ENCODE results near the gene TNFRSF4.

Gene TNFRSF4

DNA sequence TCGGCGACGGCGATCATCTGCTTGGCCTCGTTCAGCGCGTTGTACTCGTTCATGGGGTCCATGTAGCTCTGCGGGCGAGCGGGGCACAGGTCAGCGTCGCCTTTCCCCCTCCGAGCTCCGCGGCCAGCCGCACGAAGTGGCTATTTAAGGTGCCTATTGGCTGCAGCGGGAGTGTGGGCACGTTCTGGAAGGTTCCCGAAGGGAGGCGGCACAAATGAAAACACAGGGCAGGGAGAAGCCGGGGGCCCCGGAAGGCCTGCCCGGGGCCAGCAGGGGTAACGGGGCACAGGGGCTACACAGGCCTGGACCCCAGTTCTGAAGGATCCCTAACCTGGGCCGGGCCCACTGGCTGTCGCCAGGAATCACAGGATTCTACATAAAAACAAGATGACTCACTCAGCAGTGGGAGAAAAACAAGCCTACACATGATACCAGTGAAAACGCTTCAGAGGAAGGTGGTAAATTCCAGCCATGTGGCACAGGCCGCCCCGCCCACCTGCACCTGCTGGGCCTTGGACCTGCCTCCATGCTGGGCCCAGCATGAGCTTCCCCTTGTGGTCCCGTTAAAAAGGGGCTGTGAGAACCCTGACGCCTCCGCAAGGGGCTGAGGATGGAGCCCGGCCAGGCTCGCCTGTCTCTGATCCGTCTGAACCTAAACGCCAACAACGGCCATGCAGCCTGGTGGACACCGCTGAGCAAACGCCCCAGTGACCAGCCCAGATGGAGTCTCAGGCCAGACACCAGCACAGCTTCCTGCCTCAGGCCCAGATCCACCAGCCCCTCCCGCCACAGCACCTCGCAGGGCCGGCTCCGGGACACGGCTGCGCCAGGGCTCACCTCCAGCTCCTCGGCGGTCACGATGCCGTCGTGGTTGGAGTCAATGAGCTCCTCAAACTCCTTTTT, 3.9 kb upstream of the TNFRSF4 start:
- no peak for DNase-seq (ENCODE audit: low read depth)

DNA sequence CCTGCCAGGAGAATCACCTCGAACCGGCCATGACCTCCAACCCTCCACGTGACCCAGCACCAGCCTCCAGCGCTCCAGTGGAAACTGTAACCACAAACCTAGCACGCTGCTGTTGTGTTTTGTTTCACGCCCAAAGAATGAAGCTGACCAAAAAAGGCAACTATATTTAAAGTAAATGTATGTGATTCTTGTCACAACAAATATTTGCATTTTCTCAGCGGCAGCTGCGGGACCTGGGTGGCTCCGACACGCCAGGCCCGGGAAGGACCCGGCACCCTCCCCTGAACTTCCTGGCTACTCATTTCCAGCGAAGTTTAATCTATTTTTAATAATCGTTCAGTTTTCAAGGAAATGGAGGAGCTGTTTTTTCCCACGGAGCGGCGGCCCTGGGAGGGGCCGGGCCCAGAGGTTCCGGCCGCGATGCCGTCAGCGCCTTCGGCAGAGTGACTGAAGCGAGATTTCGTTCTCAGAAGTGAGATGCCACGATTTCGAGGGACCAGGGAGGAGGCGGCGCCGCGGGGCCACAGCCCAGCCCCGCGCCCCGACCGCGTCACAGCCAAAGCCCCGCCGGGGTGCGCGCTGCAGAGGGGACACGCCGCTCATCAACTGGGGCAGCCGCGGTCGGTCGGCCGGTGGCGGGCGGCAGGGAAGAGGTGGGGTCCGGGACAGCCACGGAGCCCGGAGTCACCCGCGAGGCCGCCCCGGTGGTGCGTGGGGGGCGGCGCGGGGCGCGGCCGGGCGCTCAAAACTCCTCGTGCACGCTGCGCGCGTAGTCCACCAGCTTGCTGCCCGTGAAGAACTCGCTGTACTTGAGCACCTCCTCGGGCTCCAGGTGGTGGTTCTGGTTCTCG, 3.0 kb upstream of the TNFRSF4 start:
- DNase-seq (ENCODE audit: low read depth): peak; percentile 47

DNA sequence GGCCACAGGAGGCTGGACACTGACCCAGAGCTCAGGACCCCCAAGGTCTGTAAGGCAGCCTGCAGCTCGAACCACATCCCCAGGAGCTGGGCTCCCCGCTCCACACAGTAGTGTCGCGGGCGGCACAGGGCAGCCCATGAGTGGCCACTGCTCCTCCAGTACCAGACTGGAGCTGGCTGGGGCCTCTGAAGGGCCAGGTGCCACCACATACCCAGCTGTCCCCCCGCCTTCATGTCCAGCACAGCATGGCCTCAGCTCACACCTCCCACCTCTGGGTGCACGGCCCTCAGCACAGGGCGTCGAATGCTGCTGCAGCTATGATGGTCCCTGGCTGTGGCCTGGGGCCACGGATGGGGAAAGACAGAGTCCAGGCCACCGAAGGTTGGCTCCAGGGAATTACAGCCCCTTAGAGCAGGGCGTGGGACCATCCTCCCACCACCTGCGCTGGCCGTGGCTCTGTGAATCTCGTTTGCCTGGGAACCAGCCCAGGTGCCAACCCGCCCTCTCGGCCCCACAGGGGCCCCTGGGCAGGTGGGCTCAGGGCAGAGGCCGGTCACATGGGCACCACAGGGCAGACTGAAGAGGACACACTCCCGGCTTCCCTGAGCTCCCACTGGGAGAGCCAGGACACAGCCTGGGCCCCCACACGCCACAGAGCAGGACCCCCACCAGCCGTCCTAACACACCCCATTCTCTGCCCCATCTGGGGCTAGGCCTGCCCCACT, 2.1 kb upstream of the TNFRSF4 start:
- no peak for DNase-seq (ENCODE audit: low read depth)

DNA sequence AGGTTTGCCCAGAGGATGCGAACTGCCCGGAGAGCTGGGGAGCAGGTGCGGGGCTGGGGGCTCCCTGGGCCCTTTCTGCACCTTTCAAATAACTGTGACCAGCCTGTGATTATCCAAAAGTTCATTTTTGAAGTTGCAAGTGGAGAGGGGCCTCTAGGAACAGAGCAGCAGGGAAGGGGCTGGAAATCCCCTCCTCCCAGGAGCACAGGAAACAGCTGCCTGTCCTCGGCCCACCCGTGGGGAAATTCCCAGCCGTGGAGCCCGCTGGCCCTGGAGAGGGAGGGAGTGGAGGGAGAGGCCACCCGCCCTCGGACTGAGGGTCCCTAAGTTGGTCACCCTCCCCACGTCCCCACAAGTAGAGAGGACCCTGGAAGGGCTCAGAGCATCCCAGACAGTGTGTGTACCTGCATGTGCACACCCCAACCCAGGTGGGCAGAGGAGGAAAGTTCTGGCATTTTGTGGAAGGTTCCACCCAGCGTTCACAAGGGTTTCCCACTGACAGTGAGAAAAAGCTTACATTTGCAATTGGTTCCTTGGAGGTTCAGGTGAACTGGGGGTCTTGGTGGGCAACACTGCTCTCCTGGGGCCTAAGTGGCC, 1.2 kb upstream of the TNFRSF4 start:
- DNase-seq (ENCODE audit: low read depth): no peak

DNA sequence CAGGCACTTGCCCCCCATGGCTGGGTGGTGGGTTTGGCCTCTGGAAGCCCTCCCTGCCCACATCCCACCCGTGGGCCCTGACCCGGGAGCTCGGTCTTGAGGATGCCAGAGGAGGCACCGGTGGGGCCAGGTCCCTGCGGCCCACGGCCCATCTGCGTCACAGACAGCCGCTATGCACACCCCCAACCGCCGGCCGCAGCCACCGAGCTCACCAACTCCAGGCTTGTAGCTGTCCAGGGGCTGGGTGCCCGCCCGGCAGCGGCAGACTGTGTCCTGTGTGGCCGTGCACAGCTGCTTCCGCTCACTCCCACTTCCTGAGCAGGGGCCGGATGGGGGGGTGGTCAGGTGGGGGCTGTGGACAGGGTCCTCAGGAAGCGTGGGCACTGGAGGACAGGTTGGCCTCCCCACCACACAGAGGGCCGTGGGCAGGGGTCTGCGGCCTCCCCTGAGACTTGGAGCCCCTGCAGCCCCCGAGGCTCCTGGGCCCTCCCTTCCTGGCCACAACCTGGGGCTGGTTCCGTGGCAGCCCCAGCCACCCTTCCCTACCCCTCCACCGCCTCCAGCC, 1.1 kb downstream of the TNFRSF4 start:
- DNase-seq (ENCODE audit: low read depth): no peak

DNA sequence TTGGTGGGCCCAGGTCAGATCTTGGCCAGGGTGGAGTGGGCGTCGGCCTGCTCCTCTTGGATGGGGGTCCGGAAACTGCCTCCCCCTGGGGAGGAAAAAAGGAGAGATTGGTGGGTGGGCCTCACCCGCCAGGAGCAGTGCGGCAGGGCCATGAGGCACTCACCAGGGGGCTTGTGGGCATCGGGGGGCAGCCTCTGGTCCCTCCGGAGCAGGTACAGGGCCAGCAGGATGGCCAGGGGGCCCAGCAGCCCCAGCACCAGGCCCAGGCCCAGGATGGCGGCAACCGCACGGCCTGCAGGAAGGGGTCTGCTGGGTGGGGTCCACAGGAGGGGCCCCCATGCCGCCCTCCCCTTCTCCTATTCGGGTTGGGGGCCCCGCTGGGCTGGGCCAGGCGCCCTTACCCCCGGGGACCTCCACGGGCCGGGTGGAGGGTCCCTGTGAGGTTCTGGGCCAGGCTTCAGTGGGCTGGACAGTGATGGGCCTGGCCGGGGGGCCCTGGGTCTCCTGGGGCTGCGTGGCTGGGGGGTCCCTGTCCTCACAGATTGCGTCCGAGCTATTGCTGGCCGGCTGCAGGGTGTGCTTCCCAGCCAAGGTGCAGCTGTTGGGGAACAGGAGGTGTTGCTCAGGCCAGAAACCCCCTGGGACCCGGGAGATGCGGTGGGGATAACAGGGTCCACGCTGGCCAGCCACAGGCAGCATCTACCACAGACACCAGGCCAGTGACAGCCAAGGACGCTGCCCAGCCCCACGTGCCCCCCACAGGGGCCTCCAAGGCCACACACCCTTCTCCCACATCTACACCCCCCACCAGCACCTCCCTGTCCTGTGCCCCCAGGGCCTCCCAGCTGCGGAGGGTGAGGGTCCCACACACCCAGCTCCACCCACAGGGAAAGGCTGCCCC, 2.2 kb downstream of the TNFRSF4 start:
- no peak for DNase-seq (ENCODE audit: low read depth)

DNA sequence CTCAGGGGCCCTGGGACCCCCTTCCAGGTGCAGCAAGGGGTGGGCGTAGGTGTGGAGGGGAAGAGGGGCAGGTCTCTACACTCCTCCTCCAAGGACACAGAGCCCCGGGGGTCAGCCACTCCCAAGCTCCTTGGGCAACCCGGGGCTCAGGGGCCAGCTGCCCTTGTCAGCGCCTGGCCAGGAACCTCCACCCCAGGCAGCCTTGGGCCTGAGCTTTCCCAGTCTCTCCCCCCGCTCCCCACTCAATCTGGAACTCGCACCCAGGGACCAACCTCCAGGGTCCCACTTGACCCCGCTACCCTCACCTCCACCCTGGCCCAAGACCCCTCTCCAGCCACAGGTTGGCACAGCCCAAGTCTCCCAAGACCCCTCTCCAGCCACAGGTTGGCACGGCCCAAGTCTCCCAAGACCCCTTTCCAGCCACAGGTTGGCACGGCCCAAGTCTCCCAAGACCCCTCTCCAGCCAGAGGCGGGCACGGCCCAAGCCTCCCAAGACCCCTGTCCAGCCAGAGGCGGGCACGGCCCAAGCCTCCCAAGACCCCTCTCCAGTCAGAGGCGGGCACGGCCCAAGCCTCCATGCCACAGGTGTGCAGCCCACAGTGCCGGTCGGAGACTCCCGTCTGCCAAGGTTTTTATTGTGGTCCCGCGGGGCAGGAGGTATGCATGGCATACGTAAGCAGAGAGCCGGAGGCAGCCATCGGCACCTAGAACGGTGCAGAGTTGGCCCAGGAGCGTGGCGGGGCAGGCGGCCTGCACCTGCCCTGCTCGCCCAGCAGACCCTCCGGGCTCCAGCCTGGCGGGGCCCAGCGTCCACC, 3.0 kb downstream of the TNFRSF4 start:
- no peak for DNase-seq (ENCODE audit: low read depth)

DNA sequence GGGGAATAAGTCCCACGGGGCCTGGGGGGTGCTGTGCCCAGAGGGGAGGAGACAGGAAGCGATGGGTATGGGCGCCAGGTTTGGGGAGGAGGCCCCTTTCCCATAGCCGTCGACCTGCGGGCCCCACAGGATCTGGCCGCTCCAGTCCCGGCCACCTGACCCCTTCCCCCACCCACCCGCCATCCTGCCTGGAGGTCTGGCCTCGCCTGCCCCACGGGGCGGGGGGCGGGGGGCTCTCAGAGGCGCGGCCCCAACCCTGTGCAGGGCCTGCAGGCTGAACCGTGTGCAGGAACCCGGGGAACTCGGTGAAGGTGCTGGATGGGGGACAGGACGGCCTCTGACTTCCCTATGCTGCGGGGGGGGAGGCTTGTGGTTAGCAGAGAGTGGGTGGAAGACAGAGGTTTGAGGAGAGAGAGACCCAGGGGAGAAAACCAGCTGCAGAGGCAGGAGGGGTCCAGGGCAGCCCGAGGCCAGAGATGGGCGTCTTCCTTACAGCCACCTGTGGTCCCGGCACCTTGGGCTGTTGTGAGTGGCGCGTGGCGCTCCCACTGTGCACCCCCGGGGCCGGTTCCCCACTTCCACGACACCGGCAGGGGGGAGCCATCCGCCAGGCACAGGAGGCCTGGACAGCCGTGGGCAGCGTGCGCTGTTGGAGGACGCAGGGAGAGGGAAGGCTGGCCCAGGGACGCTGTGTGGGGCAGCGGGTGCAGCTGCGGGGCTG, 5.1 kb downstream of the TNFRSF4 start:
- no peak for DNase-seq (ENCODE audit: low read depth)

DNA sequence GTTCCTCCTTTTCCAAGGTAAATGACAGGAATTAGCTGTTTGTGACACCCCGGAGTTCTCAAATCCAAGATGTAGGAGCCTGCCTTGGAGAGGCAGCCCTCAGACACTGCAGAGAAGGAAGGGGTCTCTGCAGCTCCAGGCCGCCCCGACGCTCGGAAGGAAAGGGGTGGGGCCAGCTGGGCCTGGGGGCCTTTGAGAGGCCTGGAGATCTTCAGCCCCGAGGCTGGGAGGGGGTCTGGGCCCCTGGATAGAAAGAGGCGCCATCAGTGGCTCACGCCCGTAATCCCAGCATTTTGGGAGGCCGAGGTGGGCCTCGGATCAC, 6.4 kb downstream of the TNFRSF4 start:
- no peak for DNase-seq (ENCODE audit: low read depth)

DNA sequence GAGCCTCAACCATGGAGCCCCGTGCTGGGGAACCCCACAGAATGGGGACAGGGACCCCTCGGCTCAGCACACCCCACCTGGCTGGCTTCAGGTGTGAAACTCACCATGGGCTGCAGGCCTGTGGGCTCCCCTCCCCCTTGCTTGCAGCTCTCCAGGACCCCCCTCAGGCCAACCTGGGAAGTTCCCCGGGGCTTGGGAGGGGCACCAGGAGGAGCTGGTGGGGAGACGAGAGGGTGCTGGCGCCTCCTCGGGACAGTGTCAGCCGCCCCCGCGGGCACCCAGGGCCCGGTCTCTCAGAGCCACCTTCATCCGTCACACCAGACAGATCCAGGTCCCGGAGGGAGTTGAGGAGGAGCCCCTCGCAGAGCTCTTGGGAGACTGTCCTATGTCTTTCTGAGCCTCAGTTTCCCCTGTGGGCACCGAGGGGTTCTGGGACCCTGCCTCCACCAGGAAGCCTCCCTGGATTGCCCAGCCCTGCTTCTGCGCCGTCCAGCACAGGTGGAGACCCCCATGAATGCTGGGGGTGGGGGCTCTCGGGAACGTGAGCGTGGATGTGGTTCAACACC, 6.9 kb downstream of the TNFRSF4 start:
- no peak for DNase-seq (ENCODE audit: low read depth)

DNA sequence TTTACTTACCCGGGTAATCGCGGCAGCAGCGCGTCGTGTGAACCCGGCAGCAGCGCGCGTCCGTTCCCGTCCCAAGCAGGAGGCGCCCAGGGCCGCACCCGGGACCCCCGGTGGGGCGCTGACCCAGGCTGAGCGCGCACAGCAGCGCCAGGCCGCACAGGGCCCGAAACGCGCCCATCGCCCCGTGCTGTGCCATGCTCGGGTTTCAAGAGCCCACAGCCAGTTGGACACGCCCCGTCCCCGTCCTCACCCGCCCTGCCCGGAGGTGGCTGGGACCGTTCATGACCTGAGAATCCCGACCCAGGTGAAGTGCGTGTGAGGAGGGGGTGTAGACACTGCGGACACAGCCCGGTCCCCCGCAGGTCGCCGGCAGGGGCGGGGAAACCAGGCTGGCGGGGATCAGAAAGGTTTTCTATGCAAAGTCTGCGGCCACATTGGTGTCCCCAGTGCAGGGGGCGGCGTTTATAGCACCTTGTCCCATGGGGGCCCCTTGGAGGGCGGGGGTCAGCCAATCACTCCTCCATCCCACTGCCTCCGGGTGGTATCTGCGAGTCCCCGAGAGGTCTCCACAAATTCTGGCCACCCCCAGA, 7.5 kb downstream of the TNFRSF4 start, which contains the start of gene TNFRSF18:
TNFRSF18 (minus strand) TSS at position 217 of the 590 bp plus-strand sequence; CDS start at position 196, 21 bp downstream.
- DNase-seq (ENCODE audit: low read depth): no peak

DNA sequence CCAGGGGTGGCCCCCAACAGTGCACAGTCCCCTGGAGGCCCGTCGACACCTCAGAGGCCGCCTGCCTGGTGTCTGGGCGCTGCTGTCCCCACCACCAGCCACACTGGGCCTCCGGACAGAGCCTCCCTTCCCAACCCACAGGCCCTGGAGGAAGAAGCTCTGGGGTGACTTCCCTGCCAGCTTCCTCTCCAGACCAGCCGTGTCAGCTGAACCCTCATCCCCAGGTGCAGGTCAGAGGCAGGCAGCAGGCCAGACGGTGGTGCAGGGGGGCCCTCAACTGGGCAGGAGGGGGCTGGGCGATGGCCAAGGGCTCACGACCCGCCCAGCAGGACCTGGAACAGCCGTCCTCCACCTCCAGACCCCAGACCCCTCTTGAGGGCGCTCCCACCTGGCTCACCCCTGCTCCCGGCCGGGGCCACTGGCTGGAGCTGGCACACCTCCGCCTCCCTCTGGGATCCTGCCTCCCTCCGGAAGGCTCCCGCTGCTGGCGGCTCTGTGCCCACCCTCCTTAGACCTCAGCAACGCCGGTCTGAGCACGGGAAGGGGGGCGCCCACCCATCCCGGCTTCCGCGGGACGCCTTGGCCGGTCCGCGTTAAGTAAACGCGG, 8.1 kb downstream of the TNFRSF4 start:
- no peak for DNase-seq (ENCODE audit: low read depth)

DNA sequence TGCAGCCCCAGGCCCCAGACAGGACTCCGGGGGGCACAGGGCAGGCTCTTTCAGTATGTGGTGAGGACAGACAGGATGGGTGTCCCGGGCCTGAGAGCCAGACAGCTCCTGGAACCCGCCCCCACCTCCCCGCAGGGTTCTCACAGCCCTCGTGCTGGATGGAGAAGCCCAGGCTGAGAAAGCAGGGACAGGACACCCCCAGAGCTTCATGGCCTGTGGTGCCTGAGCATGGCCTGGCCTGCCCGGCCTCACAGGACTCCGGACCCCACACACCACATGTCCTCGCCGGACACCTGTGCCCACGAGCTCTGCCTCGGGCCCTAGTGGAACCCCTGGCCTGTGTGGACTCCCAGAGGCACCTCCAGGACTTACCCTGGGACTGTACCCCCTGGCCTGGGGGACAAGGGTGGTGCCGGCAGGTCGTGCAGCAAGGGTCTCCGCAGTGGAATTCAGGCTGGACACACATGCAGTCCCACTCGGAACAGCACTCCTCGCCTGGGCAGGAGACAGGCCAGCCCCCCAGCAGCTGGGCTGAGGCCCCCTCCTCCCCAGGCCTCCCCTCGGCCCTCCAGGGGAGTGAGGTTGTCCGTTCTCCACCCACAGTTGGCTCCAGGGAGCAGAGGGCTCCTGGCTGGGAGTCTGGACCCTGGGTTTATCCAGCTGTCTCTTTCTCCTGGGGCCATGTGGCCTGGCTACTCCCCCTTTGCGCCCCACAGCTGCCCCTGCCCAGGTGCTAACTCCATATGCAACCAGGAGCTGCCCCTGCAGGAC, 8.8 kb downstream of the TNFRSF4 start:
- no peak for DNase-seq (ENCODE audit: low read depth)

DNA sequence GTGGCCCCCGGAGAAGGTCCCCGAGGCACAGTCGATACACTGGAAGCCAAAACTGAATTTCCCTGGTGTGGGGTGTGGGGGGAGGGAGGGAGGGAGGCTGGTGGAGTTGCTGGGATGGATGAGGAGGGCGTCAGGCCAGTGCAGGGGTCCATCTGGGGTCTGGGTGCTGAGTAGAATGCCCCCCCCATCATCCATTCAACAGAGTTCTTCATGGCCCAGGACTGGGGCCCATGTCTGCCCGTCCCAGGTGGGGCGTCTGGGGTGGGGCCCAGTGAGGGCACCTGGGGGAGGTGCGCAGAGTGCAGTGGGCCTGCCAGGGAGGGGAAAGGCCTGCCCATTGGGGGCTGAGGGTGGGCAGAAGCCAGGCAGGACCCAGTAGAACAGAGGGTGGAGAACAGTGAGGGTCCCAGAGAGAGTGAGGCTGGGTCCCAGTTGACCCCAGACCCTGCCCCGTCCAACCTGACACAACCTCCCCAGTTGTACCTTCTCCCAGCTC, 9.5 kb downstream of the TNFRSF4 start:
- DNase-seq (ENCODE audit: low read depth): no peak

DNA sequence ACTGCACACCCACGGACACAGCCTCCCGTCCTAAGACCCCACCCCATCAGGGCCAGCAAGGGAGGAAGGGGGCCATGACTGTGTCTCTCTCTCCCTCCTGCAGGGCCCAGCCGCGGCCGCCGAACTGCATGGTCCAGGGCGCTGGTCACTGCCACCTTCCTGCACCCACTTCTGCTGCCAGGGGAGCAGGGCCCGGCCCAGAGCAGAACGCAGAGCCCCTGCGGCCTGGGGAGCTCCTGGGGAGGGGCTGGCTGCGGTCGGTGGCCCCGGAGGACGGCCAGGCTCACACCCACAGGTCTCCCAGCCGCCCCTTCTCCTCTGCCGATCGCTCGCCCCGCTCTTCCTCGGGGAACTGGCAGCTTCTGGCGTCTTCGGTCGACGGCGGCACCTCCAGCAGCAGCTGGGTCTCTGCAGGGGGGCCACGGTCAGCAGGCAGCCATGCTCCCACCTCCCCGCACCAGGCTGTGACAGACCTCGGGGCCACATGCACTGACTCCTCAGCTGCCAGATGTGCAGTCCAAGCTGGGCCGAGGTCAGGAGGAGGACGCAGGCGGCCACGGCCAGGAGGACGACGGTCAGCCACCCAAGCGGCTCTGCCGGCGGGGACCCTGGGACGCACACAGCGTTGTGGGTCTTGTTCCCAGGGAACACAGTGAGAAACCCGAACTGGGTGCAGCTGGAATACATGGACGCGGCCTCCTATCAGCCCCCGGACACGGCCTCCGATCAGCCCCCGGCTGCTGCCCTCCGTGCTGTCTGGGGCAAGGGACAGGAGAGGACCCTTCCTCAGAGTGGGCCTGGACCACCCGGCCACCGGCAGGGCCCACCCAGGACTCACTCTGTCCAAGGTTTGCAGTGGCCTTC, 10.2 kb downstream of the TNFRSF4 start:
- no peak for DNase-seq (ENCODE audit: low read depth)

All from activated T-helper 1 cell treated with Interleukin-2 at 50 U/mL for 16 hours (primary cell).